Measurements from ENCODE around the gene TEX261. TPM values are rescaled to one million over a fixed set of nuclear protein-coding genes. Genes with fewer than 3 reads are reported as not detected.
"Not testable (repeated sequence)": the region's sequence is repeated elsewhere in the genome, so short reads cannot be mapped to it uniquely, and the experiment has no call there.

Gene TEX261
- total RNA-seq, 2 donors from 2014 or later, result 26.7 to 38.0 TPM

- peak; percentile 95 to 97 for TF ChIP-seq CTCF (IDR thresholded peaks at IDR 0.05)
- H3K4me1 ChIP-seq, result peaks cover 0 to 8% of the 10 kb centered on the region in 2 donors
- H3K27me3 ChIP-seq, result no peaks in the 10 kb centered on the region
- peak; percentile 72 for DNase-seq (ENCODE audit: low spot score)
- no peak overlapping the region for H3K27ac ChIP-seq
- H3K36me3 ChIP-seq, result no peaks in the 10 kb centered on the region
- H3K9me3 ChIP-seq, result no peaks in the 10 kb centered on the region
- peak overlapping the region in 1 of 2 donors; percentile 28 for H3K4me3 ChIP-seq
Measured at GRCh38 chr2:71000780-71001591, 6.3 kb upstream of the TEX261 start.

- not testable (repeated sequence) for H3K4me3 ChIP-seq; H3K27ac ChIP-seq; H3K9me3 ChIP-seq; H3K27me3 ChIP-seq; H3K36me3 ChIP-seq; DNase-seq (ENCODE audit: low spot score)
- H3K4me1 ChIP-seq, result peaks cover 0 to 16% of the 10 kb centered on the region in 2 donors
Measured at GRCh38 chr2:70999931-71000330, 5.3 kb upstream of the TEX261 start.

DNA sequence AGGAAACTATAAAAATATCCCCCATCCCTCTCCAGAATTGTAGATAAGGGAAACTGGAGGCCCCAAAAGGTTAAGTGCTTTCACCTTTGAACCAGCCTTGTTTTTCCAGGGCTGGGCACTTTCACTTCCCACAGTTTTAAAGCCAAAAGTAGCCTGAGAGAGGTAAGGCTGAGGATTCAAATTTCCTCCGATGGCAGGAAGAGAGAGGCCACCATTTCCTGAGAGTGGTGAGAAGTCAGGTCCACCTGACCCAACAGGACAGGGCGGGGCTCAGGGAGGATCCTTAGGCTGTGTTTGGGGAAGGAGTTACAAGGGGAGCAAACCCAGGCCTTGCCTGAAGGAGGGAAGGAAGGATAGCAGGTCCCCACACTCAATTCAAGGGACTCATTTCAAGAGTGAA lies 4.7 kb upstream of the TEX261 start:
- Histone ChIP-seq H3K27ac (no peak overlapping the region), H3K27me3 (no peaks in the 10 kb centered on the region), H3K36me3 (no peaks in the 10 kb centered on the region), H3K4me1 (peaks cover 0 to 16% of the 10 kb centered on the region in 2 donors), H3K4me3 (no peak overlapping the region), H3K9me3 (no peaks in the 10 kb centered on the region)
- DNase-seq (ENCODE audit: low spot score), result no peak
- no peak for TF ChIP-seq CTCF (IDR thresholded peaks at IDR 0.05)

GRCh38 chr2:70998885-70999284 lies 4.2 kb upstream of the TEX261 start:
- not testable (repeated sequence) for DNase-seq (ENCODE audit: low spot score); H3K27me3 ChIP-seq; H3K4me3 ChIP-seq; H3K27ac ChIP-seq; H3K36me3 ChIP-seq; H3K9me3 ChIP-seq
- peaks cover 0 to 18% of the 10 kb centered on the region in 2 donors for H3K4me1 ChIP-seq

- DNase-seq (ENCODE audit: low spot score), result peak; percentile 57
- Histone ChIP-seq H3K27ac (peak overlapping the region in 1 of 2 donors; percentile 12), H3K4me3 (peak overlapping the region; percentile 98 to 99)
Measured at GRCh38 chr2:70995426-70995729, 705 bp upstream of the TEX261 start.

GRCh38 chr2:70994009-70994698 lies 519 bp downstream of the TEX261 start:
- H3K27ac ChIP-seq, result peak overlapping the region; percentile 87 to 93
- H3K9me3 ChIP-seq, result no peaks in the 10 kb centered on the region
- no peaks in the 10 kb centered on the region for H3K27me3 ChIP-seq
- TF ChIP-seq CTCF (IDR thresholded peaks at IDR 0.05), result no peak
- H3K4me3 ChIP-seq, result peak overlapping the region; percentile 98 to 99
- H3K4me1 ChIP-seq, result peaks cover 0 to 23% of the 10 kb centered on the region in 2 donors
- peaks cover 28% of the 10 kb centered on the region for H3K36me3 ChIP-seq
- DNase-seq (ENCODE audit: low spot score), result peak; percentile 58

More at GRCh38 chr2:70995426-70995729, 705 bp upstream of the TEX261 start:
- H3K36me3 ChIP-seq, result peaks cover 17% of the 10 kb centered on the region
- TF ChIP-seq CTCF (IDR thresholded peaks at IDR 0.05), result peak in 1 of 2 donors; percentile 20
- H3K9me3 ChIP-seq, result no peaks in the 10 kb centered on the region
- peaks cover 0 to 23% of the 10 kb centered on the region in 2 donors for H3K4me1 ChIP-seq
- H3K27me3 ChIP-seq, result no peaks in the 10 kb centered on the region

Measured in right atrium auricular region (tissue), 2 donors.